SK-N-SH treated with all-trans-retinoic acid at 6 μM for 48 hours (cell line): Measurements from ENCODE around the gene PTCHD1.

ENCODE experiments used
- ATAC-seq: fragments of 200-7000 bp; cut with Tn5 transposase; 3 replicates; pipeline ENCODE4 v1.9.1; 2020; ENCODE audit warnings: mild to moderate bottlenecking, moderate library complexity
- ARNTL ChIP-seq: fragments of 450-650 bp; formaldehyde crosslinking; IDR thresholded peaks from 2 replicates; pipeline ENCODE4 v1.5.0; 2020; ENCODE audit warnings: low read depth, mild to moderate bottlenecking, moderate library complexity, borderline replicate concordance
- BACH2 ChIP-seq: fragments of 250-450 bp; sonication (Bioruptor Pico); IDR thresholded peaks from 2 replicates; pipeline ENCODE4 v1.9.0; 2021; ENCODE audit warnings: mild to moderate bottlenecking, borderline replicate concordance
- CSDC2 ChIP-seq: fragments of 250-450 bp; sonication (Bioruptor Pico); IDR thresholded peaks from 2 replicates; pipeline ENCODE4 v1.5.0; 2020; ENCODE audit warnings: mild to moderate bottlenecking, moderate library complexity
- ESRRG ChIP-seq: fragments of 250-450 bp; sonication (Bioruptor Pico); IDR thresholded peaks from 2 replicates; pipeline ENCODE4 v1.6.1; 2021; ENCODE audit warnings: mild to moderate bottlenecking
- GLIS3 ChIP-seq: fragments of 250-450 bp; sonication (Bioruptor Pico); IDR thresholded peaks from 2 replicates; pipeline ENCODE4 v1.5.0; 2020; ENCODE audit warnings: mild to moderate bottlenecking, moderate library complexity
- ISL1 ChIP-seq: fragments of 250-450 bp; sonication (Bioruptor Pico); IDR thresholded peaks from 2 replicates; pipeline ENCODE4 v2.1.2; 2022; ENCODE audit warnings: mild to moderate bottlenecking, moderate library complexity
- OSR1 ChIP-seq: fragments of 250-450 bp; sonication (Bioruptor Pico); IDR thresholded peaks from 2 replicates; pipeline ENCODE4 v1.8.0; 2022; ENCODE audit warnings: moderate library complexity, mild to moderate bottlenecking, inconsistent platforms
- RARB ChIP-seq: fragments of 250-450 bp; sonication (Bioruptor Pico); IDR thresholded peaks from 2 replicates; pipeline ENCODE4 v1.8.0; 2021; ENCODE audit warnings: mild to moderate bottlenecking, moderate library complexity
- SNAI2 ChIP-seq: fragments of 250-450 bp; sonication (Bioruptor Pico); IDR thresholded peaks from 2 replicates; pipeline ENCODE4 v1.5.0; 2020; ENCODE audit warnings: mild to moderate bottlenecking, moderate library complexity
- TOX ChIP-seq: fragments of 250-450 bp; sonication (Bioruptor Pico); IDR thresholded peaks from 2 replicates; pipeline ENCODE4 v1.8.0; 2021; ENCODE audit warnings: mild to moderate bottlenecking, moderate library complexity, borderline replicate concordance
- ZC3H10 ChIP-seq: fragments of 250-450 bp; sonication (Bioruptor Pico); IDR thresholded peaks from 2 replicates; pipeline ENCODE4 v1.5.1; 2021; ENCODE audit warnings: mild to moderate bottlenecking, moderate library complexity
- ZFP3 ChIP-seq: fragments of 250-450 bp; sonication (Bioruptor Pico); IDR thresholded peaks from 2 replicates; pipeline ENCODE4 v1.5.0; 2020; ENCODE audit warnings: mild to moderate bottlenecking, moderate library complexity
- ZFP30 ChIP-seq: fragments of 450-650 bp; formaldehyde crosslinking; IDR thresholded peaks from 2 replicates; pipeline ENCODE4 v1.5.0; 2022; ENCODE audit warnings: mild to moderate bottlenecking, moderate library complexity
- ZNF70 ChIP-seq: fragments of 450-650 bp; formaldehyde crosslinking; IDR thresholded peaks from 2 replicates; pipeline ENCODE4 v1.5.0; 2020; ENCODE audit warnings: mild to moderate bottlenecking, moderate library complexity
- ZNF8 ChIP-seq: fragments of 450-650 bp; formaldehyde crosslinking; IDR thresholded peaks from 2 replicates; pipeline ENCODE4 v1.5.0; 2020; ENCODE audit warnings: mild to moderate bottlenecking, moderate library complexity
- TF ChIP-seq, protein P1 (sequence below): fragments of 250-450 bp; sonication (Bioruptor Pico); IDR thresholded peaks from 2 replicates; pipeline ENCODE4 v1.8.0; 2021; ENCODE audit warnings: low read depth, mild to moderate bottlenecking, moderate library complexity, borderline replicate concordance
- TF ChIP-seq, protein P2 (sequence below): fragments of 250-450 bp; sonication (Bioruptor Pico); IDR thresholded peaks from 2 replicates; pipeline ENCODE4 v1.8.0; 2020; ENCODE audit warnings: mild to moderate bottlenecking, moderate library complexity, borderline replicate concordance
- TF ChIP-seq, protein P3 (sequence below): fragments of 250-450 bp; sonication (Bioruptor Pico); IDR thresholded peaks from 2 replicates; pipeline ENCODE4 v1.5.1; 2020; ENCODE audit warnings: low read depth, mild to moderate bottlenecking, moderate library complexity
- TF ChIP-seq, protein P4 (sequence below): fragments of 250-450 bp; sonication (Bioruptor Pico); IDR thresholded peaks from 2 replicates; pipeline ENCODE4 v1.5.0; 2020; ENCODE audit warnings: mild to moderate bottlenecking, moderate library complexity
- TF ChIP-seq, protein P5 (sequence below): fragments of 250-450 bp; sonication (Bioruptor Pico); IDR thresholded peaks from 2 replicates; pipeline ENCODE4 v1.5.1; 2021; ENCODE audit warnings: mild to moderate bottlenecking, moderate library complexity

The PTCHD1 gene

DNA sequence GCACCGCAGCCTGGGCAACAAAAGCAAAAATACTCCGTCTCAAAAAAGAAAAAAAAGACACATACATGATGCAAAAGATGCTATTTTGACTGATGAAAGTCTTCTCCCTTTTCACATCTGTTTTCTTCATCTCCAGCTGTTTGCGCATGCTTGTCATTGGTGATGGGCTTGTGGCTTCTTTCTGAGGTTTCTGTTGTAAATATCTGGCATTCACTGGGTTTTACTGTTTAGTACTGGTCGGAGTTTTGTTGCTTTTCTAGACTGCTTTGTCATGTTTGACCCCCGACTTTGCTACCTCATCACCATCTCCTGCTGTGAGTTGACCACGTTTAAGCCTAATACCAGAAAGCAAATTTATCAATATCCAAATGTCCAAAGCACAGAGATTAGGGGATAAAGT, 34.4 kb downstream of the PTCHD1 start:
- no peak for TF ChIP-seq ZFP30 (CRISPR knock-in tag)
- no peak for TF ChIP-seq ZNF8 (CRISPR knock-in tag)
- no peak for TF ChIP-seq CSDC2 (CRISPR knock-in tag)
- TF ChIP-seq ZC3H10 = no peak
- TF ChIP-seq GLIS3 (CRISPR knock-in tag) = no peak
- TF ChIP-seq ZFP3 (CRISPR knock-in tag) = no peak
- TF ChIP-seq, protein P1, sequence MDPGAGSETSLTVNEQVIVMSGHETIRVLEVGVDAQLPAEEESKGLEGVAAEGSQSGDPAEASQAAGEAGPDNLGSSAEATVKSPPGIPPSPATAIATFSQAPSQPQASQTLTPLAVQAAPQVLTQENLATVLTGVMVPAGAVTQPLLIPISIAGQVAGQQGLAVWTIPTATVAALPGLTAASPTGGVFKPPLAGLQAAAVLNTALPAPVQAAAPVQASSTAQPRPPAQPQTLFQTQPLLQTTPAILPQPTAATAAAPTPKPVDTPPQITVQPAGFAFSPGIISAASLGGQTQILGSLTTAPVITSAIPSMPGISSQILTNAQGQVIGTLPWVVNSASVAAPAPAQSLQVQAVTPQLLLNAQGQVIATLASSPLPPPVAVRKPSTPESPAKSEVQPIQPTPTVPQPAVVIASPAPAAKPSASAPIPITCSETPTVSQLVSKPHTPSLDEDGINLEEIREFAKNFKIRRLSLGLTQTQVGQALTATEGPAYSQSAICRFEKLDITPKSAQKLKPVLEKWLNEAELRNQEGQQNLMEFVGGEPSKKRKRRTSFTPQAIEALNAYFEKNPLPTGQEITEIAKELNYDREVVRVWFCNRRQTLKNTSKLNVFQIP (CRISPR knock-in tag) = no peak
- TF ChIP-seq RARB (CRISPR knock-in tag) = no peak
- TF ChIP-seq BACH2 (CRISPR knock-in tag) = no peak
- TF ChIP-seq, protein P2, sequence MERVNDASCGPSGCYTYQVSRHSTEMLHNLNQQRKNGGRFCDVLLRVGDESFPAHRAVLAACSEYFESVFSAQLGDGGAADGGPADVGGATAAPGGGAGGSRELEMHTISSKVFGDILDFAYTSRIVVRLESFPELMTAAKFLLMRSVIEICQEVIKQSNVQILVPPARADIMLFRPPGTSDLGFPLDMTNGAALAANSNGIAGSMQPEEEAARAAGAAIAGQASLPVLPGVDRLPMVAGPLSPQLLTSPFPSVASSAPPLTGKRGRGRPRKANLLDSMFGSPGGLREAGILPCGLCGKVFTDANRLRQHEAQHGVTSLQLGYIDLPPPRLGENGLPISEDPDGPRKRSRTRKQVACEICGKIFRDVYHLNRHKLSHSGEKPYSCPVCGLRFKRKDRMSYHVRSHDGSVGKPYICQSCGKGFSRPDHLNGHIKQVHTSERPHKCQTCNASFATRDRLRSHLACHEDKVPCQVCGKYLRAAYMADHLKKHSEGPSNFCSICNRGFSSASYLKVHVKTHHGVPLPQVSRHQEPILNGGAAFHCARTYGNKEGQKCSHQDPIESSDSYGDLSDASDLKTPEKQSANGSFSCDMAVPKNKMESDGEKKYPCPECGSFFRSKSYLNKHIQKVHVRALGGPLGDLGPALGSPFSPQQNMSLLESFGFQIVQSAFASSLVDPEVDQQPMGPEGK (CRISPR knock-in tag) = no peak
- TF ChIP-seq, protein P3, sequence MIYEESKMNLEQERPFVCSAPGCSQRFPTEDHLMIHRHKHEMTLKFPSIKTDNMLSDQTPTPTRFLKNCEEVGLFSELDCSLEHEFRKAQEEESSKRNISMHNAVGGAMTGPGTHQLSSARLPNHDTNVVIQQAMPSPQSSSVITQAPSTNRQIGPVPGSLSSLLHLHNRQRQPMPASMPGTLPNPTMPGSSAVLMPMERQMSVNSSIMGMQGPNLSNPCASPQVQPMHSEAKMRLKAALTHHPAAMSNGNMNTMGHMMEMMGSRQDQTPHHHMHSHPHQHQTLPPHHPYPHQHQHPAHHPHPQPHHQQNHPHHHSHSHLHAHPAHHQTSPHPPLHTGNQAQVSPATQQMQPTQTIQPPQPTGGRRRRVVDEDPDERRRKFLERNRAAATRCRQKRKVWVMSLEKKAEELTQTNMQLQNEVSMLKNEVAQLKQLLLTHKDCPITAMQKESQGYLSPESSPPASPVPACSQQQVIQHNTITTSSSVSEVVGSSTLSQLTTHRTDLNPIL = no peak
- TF ChIP-seq TOX (CRISPR knock-in tag) = no peak
- TF ChIP-seq ZNF70 = no peak
- no peak for TF ChIP-seq SNAI2 (CRISPR knock-in tag)
- TF ChIP-seq, protein P4, sequence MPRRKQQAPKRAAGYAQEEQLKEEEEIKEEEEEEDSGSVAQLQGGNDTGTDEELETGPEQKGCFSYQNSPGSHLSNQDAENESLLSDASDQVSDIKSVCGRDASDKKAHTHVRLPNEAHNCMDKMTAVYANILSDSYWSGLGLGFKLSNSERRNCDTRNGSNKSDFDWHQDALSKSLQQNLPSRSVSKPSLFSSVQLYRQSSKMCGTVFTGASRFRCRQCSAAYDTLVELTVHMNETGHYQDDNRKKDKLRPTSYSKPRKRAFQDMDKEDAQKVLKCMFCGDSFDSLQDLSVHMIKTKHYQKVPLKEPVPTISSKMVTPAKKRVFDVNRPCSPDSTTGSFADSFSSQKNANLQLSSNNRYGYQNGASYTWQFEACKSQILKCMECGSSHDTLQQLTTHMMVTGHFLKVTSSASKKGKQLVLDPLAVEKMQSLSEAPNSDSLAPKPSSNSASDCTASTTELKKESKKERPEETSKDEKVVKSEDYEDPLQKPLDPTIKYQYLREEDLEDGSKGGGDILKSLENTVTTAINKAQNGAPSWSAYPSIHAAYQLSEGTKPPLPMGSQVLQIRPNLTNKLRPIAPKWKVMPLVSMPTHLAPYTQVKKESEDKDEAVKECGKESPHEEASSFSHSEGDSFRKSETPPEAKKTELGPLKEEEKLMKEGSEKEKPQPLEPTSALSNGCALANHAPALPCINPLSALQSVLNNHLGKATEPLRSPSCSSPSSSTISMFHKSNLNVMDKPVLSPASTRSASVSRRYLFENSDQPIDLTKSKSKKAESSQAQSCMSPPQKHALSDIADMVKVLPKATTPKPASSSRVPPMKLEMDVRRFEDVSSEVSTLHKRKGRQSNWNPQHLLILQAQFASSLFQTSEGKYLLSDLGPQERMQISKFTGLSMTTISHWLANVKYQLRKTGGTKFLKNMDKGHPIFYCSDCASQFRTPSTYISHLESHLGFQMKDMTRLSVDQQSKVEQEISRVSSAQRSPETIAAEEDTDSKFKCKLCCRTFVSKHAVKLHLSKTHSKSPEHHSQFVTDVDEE (CRISPR knock-in tag) = no peak
- TF ChIP-seq, protein P5, sequence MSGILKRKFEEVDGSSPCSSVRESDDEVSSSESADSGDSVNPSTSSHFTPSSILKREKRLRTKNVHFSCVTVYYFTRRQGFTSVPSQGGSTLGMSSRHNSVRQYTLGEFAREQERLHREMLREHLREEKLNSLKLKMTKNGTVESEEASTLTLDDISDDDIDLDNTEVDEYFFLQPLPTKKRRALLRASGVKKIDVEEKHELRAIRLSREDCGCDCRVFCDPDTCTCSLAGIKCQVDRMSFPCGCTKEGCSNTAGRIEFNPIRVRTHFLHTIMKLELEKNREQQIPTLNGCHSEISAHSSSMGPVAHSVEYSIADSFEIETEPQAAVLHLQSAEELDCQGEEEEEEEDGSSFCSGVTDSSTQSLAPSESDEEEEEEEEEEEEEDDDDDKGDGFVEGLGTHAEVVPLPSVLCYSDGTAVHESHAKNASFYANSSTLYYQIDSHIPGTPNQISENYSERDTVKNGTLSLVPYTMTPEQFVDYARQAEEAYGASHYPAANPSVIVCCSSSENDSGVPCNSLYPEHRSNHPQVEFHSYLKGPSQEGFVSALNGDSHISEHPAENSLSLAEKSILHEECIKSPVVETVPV (CRISPR knock-in tag) = no peak
- no peak for TF ChIP-seq ARNTL
- ATAC-seq = no peak

DNA sequence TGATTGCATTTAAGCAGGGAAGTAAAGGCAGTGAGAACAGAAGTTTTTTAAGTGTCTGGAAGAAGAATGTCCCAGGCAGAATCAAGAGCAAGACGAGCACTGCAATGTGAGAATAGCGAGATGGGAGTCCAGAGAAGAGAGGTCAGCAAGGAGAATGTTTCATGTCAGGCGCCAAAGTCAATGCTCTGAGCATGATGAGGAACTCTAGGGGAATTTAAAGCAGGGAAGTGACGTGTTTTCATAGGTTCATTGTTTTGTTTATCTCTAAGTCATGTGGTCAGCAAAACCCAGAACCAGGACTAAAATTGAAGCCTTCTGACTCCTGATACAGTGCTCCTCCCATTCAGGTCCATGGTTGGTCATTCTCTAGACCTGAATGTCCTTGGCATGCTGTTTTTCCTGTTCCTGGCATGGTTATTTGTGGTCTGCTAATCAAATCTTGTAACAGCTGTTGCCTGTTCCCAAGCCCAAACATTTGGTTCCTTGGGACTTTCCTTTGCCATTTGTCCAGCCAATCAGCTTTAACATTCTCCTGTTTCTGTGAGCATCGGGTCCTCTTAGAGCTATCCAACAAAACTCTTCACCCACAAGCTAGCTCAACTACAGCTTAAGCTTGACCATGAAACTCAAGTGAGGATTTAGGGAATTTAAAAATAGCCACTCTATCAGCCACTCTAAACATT, 37.7 kb downstream of the PTCHD1 start:
- TF ChIP-seq BACH2 (CRISPR knock-in tag) (no peak), SNAI2 (CRISPR knock-in tag) (no peak), RARB (CRISPR knock-in tag) (no peak)
- TF ChIP-seq, protein P2 (CRISPR knock-in tag) = no peak

DNA sequence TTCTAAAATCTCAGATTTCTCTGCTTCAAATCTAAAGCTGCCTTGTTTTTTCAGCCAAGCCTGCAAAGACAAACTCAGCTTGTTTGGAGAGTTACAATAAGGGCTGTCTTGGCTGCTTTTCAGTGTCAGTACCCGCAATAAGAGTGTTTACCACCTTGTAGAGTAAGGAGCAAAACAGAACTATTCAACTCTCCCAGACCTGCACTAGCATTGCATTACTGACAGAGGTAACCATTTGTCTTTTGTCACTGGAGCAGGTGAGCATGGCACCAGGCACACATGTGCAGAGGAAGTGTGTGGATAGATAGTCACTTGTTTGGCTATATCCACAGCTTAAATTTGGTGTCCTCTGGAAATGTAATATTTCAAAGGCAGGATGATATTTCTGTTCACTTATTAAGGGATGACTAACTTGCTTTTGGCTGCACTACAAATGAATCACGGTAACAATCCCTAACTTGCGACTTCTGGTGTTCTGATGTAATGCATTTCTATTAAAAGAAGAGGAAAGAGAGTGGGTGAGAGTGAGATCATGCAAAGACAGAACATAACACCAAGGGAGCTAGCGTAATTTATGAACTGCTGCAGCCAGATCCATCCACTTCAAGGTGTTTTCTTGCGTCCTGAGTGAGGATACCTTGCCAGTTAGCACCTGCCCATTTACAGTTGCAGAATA, 38.6 kb downstream of the PTCHD1 start:
- peak; percentile 28; the same call in 2 of the 3 replicates for ATAC-seq
- no peak for TF ChIP-seq ESRRG (CRISPR knock-in tag)
- TF ChIP-seq, protein P3 = peak; percentile 22; the same call in 1 of the 2 replicates
- no peak for TF ChIP-seq OSR1 (CRISPR knock-in tag)
- no peak for TF ChIP-seq ZC3H10
- peak; percentile 53 for TF ChIP-seq ISL1 (CRISPR knock-in tag)
- TF ChIP-seq CSDC2 (CRISPR knock-in tag) = no peak

More for the DNA sequence above, 37.7 kb downstream of the PTCHD1 start:
- no peak for ATAC-seq
